ENCODE data around the gene MSI2. TPM values are rescaled to one million over a fixed set of nuclear protein-coding genes. Genes with fewer than 3 reads are reported as not detected.

MSI2 gene
- total RNA-seq, 4 donors from 2014 or later: 9.9 to 18.5 (median 13.8) TPM

DNA sequence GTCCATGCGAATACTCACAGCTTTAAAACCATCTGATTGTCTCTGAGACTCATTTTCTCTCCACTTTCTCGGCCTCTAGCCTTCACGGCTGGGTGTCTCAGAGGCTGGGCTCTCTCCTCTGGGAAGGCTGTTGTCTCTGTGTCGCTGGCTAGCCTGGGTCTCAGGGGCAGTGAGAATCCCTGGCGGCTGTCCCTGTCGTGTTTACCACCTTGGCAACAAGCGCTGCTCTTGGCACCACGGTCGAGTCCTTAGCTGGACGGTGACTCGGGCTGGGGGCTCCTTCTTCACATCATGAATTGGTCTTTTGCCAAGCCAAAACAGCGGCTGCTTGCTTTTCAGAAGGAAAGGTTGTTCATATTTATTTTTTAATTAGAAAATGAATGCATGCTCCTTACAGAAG, 81.1 kb downstream of the MSI2 start:
- TF ChIP-seq POLR2A (IDR thresholded peaks at IDR 0.05): no peak
- TF ChIP-seq, protein P1, sequence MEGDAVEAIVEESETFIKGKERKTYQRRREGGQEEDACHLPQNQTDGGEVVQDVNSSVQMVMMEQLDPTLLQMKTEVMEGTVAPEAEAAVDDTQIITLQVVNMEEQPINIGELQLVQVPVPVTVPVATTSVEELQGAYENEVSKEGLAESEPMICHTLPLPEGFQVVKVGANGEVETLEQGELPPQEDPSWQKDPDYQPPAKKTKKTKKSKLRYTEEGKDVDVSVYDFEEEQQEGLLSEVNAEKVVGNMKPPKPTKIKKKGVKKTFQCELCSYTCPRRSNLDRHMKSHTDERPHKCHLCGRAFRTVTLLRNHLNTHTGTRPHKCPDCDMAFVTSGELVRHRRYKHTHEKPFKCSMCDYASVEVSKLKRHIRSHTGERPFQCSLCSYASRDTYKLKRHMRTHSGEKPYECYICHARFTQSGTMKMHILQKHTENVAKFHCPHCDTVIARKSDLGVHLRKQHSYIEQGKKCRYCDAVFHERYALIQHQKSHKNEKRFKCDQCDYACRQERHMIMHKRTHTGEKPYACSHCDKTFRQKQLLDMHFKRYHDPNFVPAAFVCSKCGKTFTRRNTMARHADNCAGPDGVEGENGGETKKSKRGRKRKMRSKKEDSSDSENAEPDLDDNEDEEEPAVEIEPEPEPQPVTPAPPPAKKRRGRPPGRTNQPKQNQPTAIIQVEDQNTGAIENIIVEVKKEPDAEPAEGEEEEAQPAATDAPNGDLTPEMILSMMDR (IDR thresholded peaks at IDR 0.05): no peak
- no peak overlapping the region for H3K4me3 ChIP-seq (ENCODE audit: low read depth, poor library complexity, severe bottlenecking)
- intact Hi-C loops (cut with DNase I; ENCODE audit: low total_unique reads): no loop called here
- 86 to 90% methylated on average over 12 of the region's 12 CpGs for WGBS, 2 donors
- DNase-seq (ENCODE audit: low spot score in 2 of 2): no peak

DNA sequence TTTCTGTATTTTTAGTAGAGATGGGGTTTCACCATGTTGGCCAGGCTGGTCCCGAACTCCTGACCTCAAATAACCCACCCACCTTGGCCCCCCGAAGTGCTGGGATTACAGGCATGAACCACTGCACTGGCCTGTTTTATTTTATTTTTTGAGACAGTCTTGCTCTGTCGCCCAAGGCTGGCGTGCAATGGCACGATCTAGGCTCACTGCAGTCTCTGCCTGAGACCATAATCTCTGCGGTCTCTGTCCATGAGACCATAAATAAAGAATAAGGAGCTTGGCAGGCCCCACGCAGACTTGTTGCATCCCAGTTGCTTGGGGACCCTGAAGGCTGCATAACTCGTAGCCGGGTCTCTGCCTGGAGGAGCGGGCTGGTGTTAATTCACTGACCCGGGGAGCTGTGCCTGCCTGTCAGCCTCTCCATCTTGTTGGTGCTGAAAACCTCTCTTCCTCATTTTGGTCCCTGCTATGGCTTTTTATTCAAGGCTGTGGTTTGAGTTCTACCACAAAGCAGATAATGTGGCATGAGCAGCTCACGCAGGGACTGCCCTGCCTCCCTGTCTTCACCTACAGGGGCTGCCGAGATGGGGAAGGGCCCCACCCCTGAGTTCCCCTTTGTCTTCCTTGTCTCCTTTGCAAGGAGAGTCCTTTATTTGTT, 82.1 kb downstream of the MSI2 start:
- intact Hi-C loops (cut with DNase I; ENCODE audit: low total_unique reads): no loop called here
- WGBS, 2 donors: 82 to 89% methylated on average over 13 of the region's 13 CpGs

DNA sequence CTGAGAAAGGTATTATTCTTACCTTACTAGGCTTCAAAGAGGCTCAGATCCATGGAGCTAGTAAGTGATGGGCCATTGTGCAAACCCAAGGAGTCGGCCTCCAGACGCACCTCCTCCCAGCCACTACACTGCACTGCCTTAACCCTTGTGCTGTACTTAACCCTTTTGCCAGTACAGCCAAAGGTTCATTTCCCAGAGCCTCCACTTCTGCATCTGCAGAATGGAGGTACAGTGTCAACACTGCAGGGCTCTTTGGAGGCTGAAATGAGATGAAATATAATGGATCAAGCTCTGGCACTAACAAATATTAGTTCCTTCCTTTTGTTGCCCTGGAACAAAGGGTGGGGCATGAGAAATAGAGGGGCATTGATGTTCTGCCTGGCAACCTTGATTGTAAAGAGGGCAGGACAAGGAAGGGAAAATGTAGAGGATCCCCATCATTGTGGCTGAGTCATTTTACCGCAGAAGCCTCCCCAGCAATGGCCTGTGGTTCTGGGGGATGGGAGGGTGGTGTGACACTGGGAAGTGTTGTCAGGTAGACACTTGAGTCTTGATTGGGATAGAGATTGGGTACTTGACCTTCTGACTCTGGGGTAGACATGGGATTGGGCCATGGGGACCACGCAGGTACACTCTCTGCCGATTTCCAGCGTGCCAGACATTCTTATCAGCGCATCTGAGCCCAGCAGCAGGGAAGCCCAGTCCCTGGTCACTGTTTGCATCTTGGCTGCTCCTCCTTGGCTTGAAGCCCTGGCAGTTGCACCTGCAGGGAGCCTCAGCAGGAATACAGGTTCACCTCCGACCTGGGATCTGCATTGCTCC, 84.0 kb downstream of the MSI2 start:
- H3K4me3 ChIP-seq (ENCODE audit: low read depth, poor library complexity, severe bottlenecking): no peak overlapping the region
- TF ChIP-seq, protein P1 (IDR thresholded peaks at IDR 0.05): no peak
- TF ChIP-seq POLR2A (IDR thresholded peaks at IDR 0.05): no peak
- intact Hi-C loops (cut with DNase I; ENCODE audit: low total_unique reads): no loop called here
- 93% methylated on average over 8 of the region's 8 CpGs for WGBS, 2 donors
- no peak for DNase-seq (ENCODE audit: low spot score in 2 of 2)

More for the DNA sequence above, 82.1 kb downstream of the MSI2 start:
- TF ChIP-seq, protein P1 (IDR thresholded peaks at IDR 0.05): no peak
- no peak for TF ChIP-seq POLR2A (IDR thresholded peaks at IDR 0.05)
- DNase-seq (ENCODE audit: low spot score in 2 of 2): no peak
- no peak overlapping the region for H3K4me3 ChIP-seq (ENCODE audit: low read depth, poor library complexity, severe bottlenecking)

DNA sequence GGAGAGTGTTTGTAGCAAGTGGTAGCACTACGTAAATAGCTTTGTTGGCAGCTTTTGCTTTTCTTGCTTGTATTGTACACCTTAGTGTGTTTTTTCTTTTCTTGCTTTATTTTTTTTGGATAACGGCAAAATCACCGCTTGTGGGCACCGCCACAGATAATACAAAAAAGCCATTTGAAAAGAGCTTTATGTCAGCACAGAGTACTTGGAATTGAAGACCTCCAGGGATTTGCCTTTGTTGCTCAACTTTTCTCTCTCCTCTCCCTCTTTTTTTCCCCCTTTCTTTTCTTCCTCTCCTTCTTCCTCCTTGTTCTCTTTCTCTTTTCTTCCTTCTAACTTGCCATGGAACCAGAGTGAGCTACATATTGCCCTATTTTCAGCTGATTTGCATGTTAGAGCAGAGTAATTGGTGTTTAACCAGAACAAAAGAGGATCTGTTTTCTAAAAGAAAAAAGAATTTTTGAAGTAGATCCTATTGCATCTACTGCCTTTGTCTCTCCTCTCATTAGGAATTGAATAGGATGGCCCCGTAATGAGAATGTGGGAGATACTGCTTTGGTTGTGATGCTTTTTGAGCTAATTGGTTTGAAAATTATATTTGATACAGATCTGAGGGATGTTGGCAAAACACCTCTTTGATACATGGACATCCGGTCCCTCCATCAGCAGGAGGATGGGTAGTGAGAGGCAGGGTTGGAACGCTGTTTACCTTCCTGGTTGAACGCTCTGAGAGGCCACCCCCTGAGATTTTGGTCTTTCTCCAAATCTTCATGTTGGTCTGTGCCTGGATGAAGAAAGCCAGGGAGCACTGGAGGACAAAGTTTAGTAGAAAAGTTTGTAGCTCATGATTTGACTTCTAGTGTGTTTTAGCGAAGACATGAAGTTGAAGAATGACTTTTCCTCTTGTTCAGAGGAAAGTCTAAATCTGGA, 85.6 kb downstream of the MSI2 start:
- 85 to 87% methylated on average over 9 of the region's 9 CpGs for WGBS, 2 donors
- no peak overlapping the region for H3K4me3 ChIP-seq (ENCODE audit: low read depth, poor library complexity, severe bottlenecking)
- intact Hi-C loops (cut with DNase I; ENCODE audit: low total_unique reads): no loop called here
- no peak for DNase-seq (ENCODE audit: low spot score in 2 of 2)
- TF ChIP-seq POLR2A (IDR thresholded peaks at IDR 0.05): no peak
- TF ChIP-seq, protein P1 (IDR thresholded peaks at IDR 0.05): no peak

DNA sequence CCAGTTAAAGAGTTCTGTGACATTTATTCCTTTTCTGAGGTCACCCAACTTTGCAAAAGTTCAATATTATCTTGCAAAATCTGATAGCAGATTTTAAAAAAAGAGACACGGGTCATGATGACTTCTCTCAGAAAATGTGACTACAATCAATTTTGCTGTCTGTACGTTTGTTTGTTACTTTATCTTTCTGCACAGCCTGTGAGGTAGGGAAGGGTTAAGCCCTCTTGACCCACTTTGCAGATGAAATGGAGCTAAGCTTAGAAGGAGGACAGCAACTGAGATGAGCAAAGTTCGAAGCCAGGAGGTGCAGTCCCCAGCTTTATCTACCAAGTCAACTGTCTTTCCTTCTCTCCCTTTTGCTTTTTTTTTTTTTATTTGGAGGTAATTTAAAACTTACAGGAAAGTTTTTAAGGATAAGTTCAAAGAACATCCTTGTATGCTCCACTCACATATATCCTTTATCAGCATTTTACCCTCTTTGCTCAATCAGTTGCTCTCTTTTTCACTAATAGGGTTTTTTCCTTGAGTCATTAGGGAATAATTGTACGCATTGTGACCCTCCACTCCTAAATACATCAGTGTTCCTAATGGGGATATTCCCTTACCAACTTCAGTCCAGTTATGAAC, 86.8 kb downstream of the MSI2 start:
- 82 to 86% methylated on average over 4 of the region's 4 CpGs for WGBS, 2 donors
- H3K4me3 ChIP-seq (ENCODE audit: low read depth, poor library complexity, severe bottlenecking): no peak overlapping the region
- TF ChIP-seq POLR2A (IDR thresholded peaks at IDR 0.05): no peak
- TF ChIP-seq, protein P1 (IDR thresholded peaks at IDR 0.05): no peak
- no peak for DNase-seq (ENCODE audit: low spot score in 2 of 2)
- intact Hi-C loops (cut with DNase I; ENCODE audit: low total_unique reads): no loop called here
